SKM-1 (cell line): ENCODE measurements around the gene ZNF627.
A peak's percentile ranks its signal among the peaks of the same experiment; 100 is the strongest.
"Not testable (repeated sequence)": the region's sequence is repeated elsewhere in the genome, so short reads cannot be mapped to it uniquely, and the experiment has no call there.

Source experiments
- DNase-seq: peaks from one replicate; lab custom pipeline; 2025; ENCODE audit not compliant: unreplicated experiment; lab: John Stamatoyannopoulos, UW

The ZNF627 gene

GRCh38 chr19:11597202-11598102 is at the start of gene ZNF627:
Gene ZNF627, plus strand, starts transcription at chr19:11597483. Its CDS starts 145 bp downstream, at chr19:11597628.
- DNase-seq, result peak; percentile 96

GRCh38 chr19:11547929-11548700 is 49.2 kb upstream of the ZNF627 start:
- DNase-seq, result no peak

- no peak for DNase-seq
Observed at GRCh38 chr19:11549386-11549953, 47.8 kb upstream of the ZNF627 start.

GRCh38 chr19:11550265-11550664 is 47.0 kb upstream of the ZNF627 start:
- no peak for DNase-seq

GRCh38 chr19:11551603-11552235 is 45.6 kb upstream of the ZNF627 start:
- DNase-seq, result no peak

- DNase-seq, result no peak
Observed at GRCh38 chr19:11552666-11553372, 44.5 kb upstream of the ZNF627 start.

- no peak for DNase-seq
Observed at GRCh38 chr19:11554160-11554559, 43.1 kb upstream of the ZNF627 start.

- no peak for DNase-seq
Observed at GRCh38 chr19:11555246-11555645, 42.0 kb upstream of the ZNF627 start.

- no peak for DNase-seq
Observed at GRCh38 chr19:11556634-11557420, 40.5 kb upstream of the ZNF627 start.

- peak; percentile 94 for DNase-seq
Observed at GRCh38 chr19:11558881-11559828, 38.1 kb upstream of the ZNF627 start, which contains the start of gene ELOF1. Gene ELOF1, minus strand, starts transcription at chr19:11559230. Its CDS starts 4,883 bp downstream, at chr19:11554347.

GRCh38 chr19:11560404-11561051 is 36.8 kb upstream of the ZNF627 start:
- peak; percentile 54 for DNase-seq

- no peak for DNase-seq
Observed at GRCh38 chr19:11563532-11563931, 33.8 kb upstream of the ZNF627 start.

- not testable (repeated sequence) for DNase-seq
Observed at GRCh38 chr19:11564082-11564807, 33.0 kb upstream of the ZNF627 start.

- DNase-seq, result not testable (repeated sequence)
Observed at GRCh38 chr19:11565649-11565980, 31.7 kb upstream of the ZNF627 start.

- no peak for DNase-seq
Observed at GRCh38 chr19:11566164-11566563, 31.1 kb upstream of the ZNF627 start.

GRCh38 chr19:11570039-11570462 is 27.2 kb upstream of the ZNF627 start:
- DNase-seq, result no peak

- not testable (repeated sequence) for DNase-seq
Observed at GRCh38 chr19:11573354-11573753, 23.9 kb upstream of the ZNF627 start.
